ENCODE results near the gene ANO4. TPM values are rescaled to one million over a fixed set of nuclear protein-coding genes. Genes with fewer than 3 reads are reported as not detected.

ANO4 gene
- total and polyA plus RNA-seq, 5 donors from 2014 or later = not detected

- H3K9me3 ChIP-seq (ENCODE audit: control insufficient read depth in 2 of 2, low read length in 2 of 2) = no peaks in the 10 kb centered on the region
- no peak overlapping the region for H3K4me3 ChIP-seq (ENCODE audit: low read depth, low read length)
- Mint-ChIP-seq H3K27ac (no peak overlapping the region), H3K4me1 (no peaks in the 10 kb centered on the region), H3K36me3 (no peaks in the 10 kb centered on the region), H3K4me3 (no peak overlapping the region), H3K27me3 (no peaks in the 10 kb centered on the region), H3K9me3 (peaks cover 0 to 8% (median 2%) of the 10 kb centered on the region in 7 donors)
- H3K27ac ChIP-seq (ENCODE audit: insufficient read depth, low read length, poor library complexity, severe bottlenecking) = no peak overlapping the region
- no peak for DNase-seq
- H3K4me1 ChIP-seq (ENCODE audit: control insufficient read depth, insufficient read depth, low read length, poor library complexity, severe bottlenecking) = no peaks in the 10 kb centered on the region
- no peaks in the 10 kb centered on the region for H3K27me3 ChIP-seq (ENCODE audit: control insufficient read depth, insufficient read depth, low read length)
- ATAC-seq (ENCODE audit: low read depth in 2 of 2) = no peak
- no peaks in the 10 kb centered on the region for H3K36me3 ChIP-seq (ENCODE audit: control insufficient read depth, insufficient read depth, low read length)
Observed at GRCh38 chr12:101068836-101069235, 274.3 kb downstream of the ANO4 start.

DNA sequence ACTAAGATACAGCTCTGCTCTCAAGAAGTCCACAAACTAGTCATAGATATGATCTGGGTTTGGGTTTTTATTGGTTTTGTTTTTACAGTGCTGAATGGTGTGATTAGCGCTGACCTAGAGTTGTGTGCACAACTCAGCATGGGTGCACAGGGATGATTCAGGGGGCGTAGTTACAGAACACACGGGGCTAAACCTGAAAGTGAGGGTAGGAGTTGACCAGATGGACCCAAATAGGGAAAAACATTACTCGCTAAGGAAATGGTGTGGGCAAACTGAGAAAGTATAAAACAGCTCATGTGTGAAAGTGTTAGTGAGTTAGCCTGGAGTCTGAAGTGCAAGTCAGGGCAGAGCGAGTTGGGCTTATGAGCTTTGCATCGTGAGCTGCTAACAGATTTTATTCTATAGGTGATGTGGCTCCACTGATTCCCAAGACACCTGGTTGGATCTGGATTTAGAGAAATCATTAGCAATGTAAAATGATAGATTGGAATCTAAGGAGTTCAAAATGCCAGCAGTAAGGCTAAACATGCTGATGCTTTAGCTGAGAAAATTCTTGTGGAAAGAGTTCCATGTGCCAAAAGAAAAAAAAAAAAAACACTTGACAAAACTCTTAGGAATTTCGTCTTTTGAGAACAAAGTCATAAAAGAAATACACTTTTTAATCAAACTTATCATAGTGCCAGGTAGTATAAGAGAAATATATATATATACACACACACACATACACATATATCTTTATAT lies 280.5 kb downstream of the ANO4 start:
- no peaks in the 10 kb centered on the region for H3K9me3 ChIP-seq (ENCODE audit: control insufficient read depth in 2 of 2, low read length in 2 of 2)
- ATAC-seq (ENCODE audit: low read depth in 2 of 2) = no peak
- no peak for DNase-seq
- peaks cover 0 to 12% (median 4%) of the 10 kb centered on the region in 4 donors for H3K4me1 Mint-ChIP-seq
- no peak overlapping the region for H3K27ac ChIP-seq (ENCODE audit: insufficient read depth, low read length, poor library complexity, severe bottlenecking)
- no peak overlapping the region for H3K27ac Mint-ChIP-seq
- H3K9me3 Mint-ChIP-seq = peaks cover 0 to 8% (median 0%) of the 10 kb centered on the region in 7 donors
- no peaks in the 10 kb centered on the region for H3K27me3 Mint-ChIP-seq
- H3K36me3 ChIP-seq (ENCODE audit: control insufficient read depth, insufficient read depth, low read length) = no peaks in the 10 kb centered on the region
- H3K4me3 Mint-ChIP-seq = no peak overlapping the region
- H3K27me3 ChIP-seq (ENCODE audit: control insufficient read depth, insufficient read depth, low read length) = no peaks in the 10 kb centered on the region
- H3K4me3 ChIP-seq (ENCODE audit: low read depth, low read length) = no peak overlapping the region
- no peaks in the 10 kb centered on the region for H3K36me3 Mint-ChIP-seq
- no peaks in the 10 kb centered on the region for H3K4me1 ChIP-seq (ENCODE audit: control insufficient read depth, insufficient read depth, low read length, poor library complexity, severe bottlenecking)

DNA sequence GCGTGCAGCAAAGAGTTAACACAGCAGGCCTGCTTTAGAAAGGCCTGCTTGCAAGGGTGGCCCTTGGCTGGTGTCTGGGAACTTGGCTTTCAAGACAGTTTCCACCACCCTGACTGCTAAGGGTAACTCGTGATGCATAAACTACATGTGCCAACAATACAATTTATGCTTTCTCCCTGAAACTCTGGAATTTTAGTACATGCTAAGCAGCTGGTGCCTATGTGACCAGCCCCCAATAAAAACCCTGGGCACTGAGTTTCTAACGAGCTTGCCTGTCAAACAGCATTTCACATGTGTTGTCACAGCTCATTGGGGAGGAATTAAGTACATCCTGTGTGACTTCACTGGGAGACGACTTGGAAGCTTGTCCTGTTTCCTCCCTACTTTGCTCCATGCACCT lies 282.3 kb downstream of the ANO4 start:
- H3K27ac ChIP-seq (ENCODE audit: insufficient read depth, low read length, poor library complexity, severe bottlenecking) = no peak overlapping the region
- DNase-seq (no peak), ATAC-seq (ENCODE audit: low read depth in 2 of 2) (no peak)
- Mint-ChIP-seq H3K36me3 (no peaks in the 10 kb centered on the region), H3K4me3 (no peak overlapping the region), H3K27ac (no peak overlapping the region), H3K4me1 (peaks cover 0 to 12% (median 5%) of the 10 kb centered on the region in 4 donors), H3K9me3 (peaks cover 0 to 7% (median 0%) of the 10 kb centered on the region in 7 donors), H3K27me3 (no peaks in the 10 kb centered on the region)
- H3K9me3 ChIP-seq (ENCODE audit: control insufficient read depth in 2 of 2, low read length in 2 of 2) = no peaks in the 10 kb centered on the region
- no peak overlapping the region for H3K4me3 ChIP-seq (ENCODE audit: low read depth, low read length)
- H3K27me3 ChIP-seq (ENCODE audit: control insufficient read depth, insufficient read depth, low read length) = no peaks in the 10 kb centered on the region
- H3K4me1 ChIP-seq (ENCODE audit: control insufficient read depth, insufficient read depth, low read length, poor library complexity, severe bottlenecking) = no peaks in the 10 kb centered on the region
- H3K36me3 ChIP-seq (ENCODE audit: control insufficient read depth, insufficient read depth, low read length) = no peaks in the 10 kb centered on the region

DNA sequence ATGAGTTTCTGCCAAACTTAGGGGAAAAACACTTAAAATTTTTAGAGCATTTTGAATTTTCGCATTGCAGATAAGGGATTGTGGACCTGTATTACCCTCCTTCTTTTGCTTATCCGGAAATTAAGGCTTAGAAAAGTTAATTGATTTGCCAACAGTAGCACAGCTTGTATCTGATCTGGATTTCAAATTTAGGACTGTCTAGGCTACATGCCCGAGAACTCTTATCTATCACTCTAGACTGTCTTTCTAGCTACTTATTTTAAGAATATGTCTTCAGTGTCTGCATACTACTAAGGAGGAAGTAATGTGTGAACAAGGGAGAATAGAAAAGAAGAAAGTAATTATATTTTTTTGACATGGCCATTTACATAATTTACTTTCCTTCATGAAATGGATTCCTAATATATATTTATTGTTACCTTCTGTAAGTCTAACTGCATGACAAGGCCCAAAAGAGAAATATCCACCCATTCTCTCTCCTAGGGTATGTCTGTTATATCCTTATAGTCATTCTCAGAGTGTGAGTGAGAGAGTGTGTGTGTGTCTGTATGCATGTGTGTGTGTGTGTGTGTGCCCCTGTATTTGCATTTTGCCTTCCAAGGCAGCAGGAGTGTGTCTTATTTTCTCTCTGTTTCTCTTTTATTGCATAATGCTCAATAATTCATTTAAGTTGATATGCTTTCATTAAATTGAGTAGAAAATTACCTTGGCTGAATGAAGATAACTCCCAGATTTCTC lies 283.4 kb downstream of the ANO4 start:
- DNase-seq = peak in 1 of 3 donors; percentile 8

GRCh38 chr12:101078536-101079285 lies 284.1 kb downstream of the ANO4 start:
- no peak overlapping the region for H3K27ac ChIP-seq (ENCODE audit: insufficient read depth, low read length, poor library complexity, severe bottlenecking)
- Mint-ChIP-seq H3K36me3 (no peaks in the 10 kb centered on the region), H3K27me3 (no peaks in the 10 kb centered on the region), H3K27ac (no peak overlapping the region), H3K4me3 (no peak overlapping the region), H3K9me3 (peaks cover 0 to 3% (median 1%) of the 10 kb centered on the region in 7 donors), H3K4me1 (peaks cover 0 to 12% (median 5%) of the 10 kb centered on the region in 4 donors)
- H3K9me3 ChIP-seq (ENCODE audit: control insufficient read depth in 2 of 2, low read length in 2 of 2) = no peaks in the 10 kb centered on the region
- DNase-seq (peak in 1 of 3 donors; percentile 45), ATAC-seq (ENCODE audit: low read depth in 2 of 2) (no peak)
- H3K27me3 ChIP-seq (ENCODE audit: control insufficient read depth, insufficient read depth, low read length) = no peaks in the 10 kb centered on the region
- H3K36me3 ChIP-seq (ENCODE audit: control insufficient read depth, insufficient read depth, low read length) = no peaks in the 10 kb centered on the region
- H3K4me3 ChIP-seq (ENCODE audit: low read depth, low read length) = no peak overlapping the region
- no peaks in the 10 kb centered on the region for H3K4me1 ChIP-seq (ENCODE audit: control insufficient read depth, insufficient read depth, low read length, poor library complexity, severe bottlenecking)

More for the DNA sequence above, 283.4 kb downstream of the ANO4 start:
- Mint-ChIP-seq H3K36me3 (no peaks in the 10 kb centered on the region), H3K27me3 (no peaks in the 10 kb centered on the region), H3K27ac (no peak overlapping the region), H3K9me3 (peaks cover 0 to 3% (median 1%) of the 10 kb centered on the region in 7 donors), H3K4me3 (no peak overlapping the region), H3K4me1 (peaks cover 0 to 12% (median 5%) of the 10 kb centered on the region in 4 donors)
- H3K4me3 ChIP-seq (ENCODE audit: low read depth, low read length) = no peak overlapping the region
- no peaks in the 10 kb centered on the region for H3K9me3 ChIP-seq (ENCODE audit: control insufficient read depth in 2 of 2, low read length in 2 of 2)
- no peak for ATAC-seq (ENCODE audit: low read depth in 2 of 2)
- no peak overlapping the region for H3K27ac ChIP-seq (ENCODE audit: insufficient read depth, low read length, poor library complexity, severe bottlenecking)
- H3K36me3 ChIP-seq (ENCODE audit: control insufficient read depth, insufficient read depth, low read length) = no peaks in the 10 kb centered on the region
- no peaks in the 10 kb centered on the region for H3K4me1 ChIP-seq (ENCODE audit: control insufficient read depth, insufficient read depth, low read length, poor library complexity, severe bottlenecking)
- H3K27me3 ChIP-seq (ENCODE audit: control insufficient read depth, insufficient read depth, low read length) = no peaks in the 10 kb centered on the region

DNA sequence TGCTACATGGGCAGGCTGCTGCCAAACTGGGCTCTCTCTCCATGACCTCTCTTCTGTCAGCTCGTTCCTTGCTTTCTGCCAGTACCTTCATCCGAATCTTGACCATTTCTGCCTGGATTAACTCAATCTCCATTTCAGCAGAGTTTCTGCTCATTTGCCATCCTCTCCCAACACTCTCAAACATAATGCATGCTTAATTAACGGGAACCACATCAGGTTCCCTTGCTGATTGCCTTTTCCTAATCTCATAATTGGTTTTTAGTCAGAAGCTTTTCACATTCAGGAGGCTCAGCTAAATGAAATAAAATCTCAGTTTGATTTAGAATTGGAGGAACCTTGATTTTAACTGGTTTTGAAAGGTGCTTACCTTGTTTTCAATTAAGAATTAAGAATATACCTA lies 288.1 kb downstream of the ANO4 start:
- DNase-seq = no peak
- Histone ChIP-seq H3K4me1 (ENCODE audit: control insufficient read depth, insufficient read depth, low read length, poor library complexity, severe bottlenecking) (no peaks in the 10 kb centered on the region), H3K27me3 (ENCODE audit: control insufficient read depth, insufficient read depth, low read length) (no peaks in the 10 kb centered on the region), H3K9me3 (ENCODE audit: control insufficient read depth in 2 of 2, low read length in 2 of 2) (no peaks in the 10 kb centered on the region), H3K27ac (ENCODE audit: insufficient read depth, low read length, poor library complexity, severe bottlenecking) (no peak overlapping the region), H3K4me3 (ENCODE audit: low read depth, low read length) (no peak overlapping the region), H3K36me3 (ENCODE audit: control insufficient read depth, insufficient read depth, low read length) (no peaks in the 10 kb centered on the region)
- no peaks in the 10 kb centered on the region for H3K36me3 Mint-ChIP-seq
- peaks cover 0 to 9% (median 7%) of the 10 kb centered on the region in 4 donors for H3K4me1 Mint-ChIP-seq
- H3K4me3 Mint-ChIP-seq = no peak overlapping the region
- no peak for ATAC-seq (ENCODE audit: low read depth in 2 of 2)
- peaks cover 5% of the 10 kb centered on the region for H3K27me3 Mint-ChIP-seq
- H3K27ac Mint-ChIP-seq = no peak overlapping the region
- peaks cover 0 to 3% (median 3%) of the 10 kb centered on the region in 7 donors for H3K9me3 Mint-ChIP-seq

- no peak overlapping the region for H3K4me3 Mint-ChIP-seq
- no peak for ATAC-seq (ENCODE audit: low read depth in 2 of 2)
- no peaks in the 10 kb centered on the region for H3K9me3 ChIP-seq (ENCODE audit: control insufficient read depth in 2 of 2, low read length in 2 of 2)
Observed at GRCh38 chr12:101086490-101087135, 292.0 kb downstream of the ANO4 start.

More at GRCh38 chr12:101086490-101087135, 292.0 kb downstream of the ANO4 start:
- Mint-ChIP-seq H3K9me3 (peaks cover 0 to 4% (median 3%) of the 10 kb centered on the region in 7 donors), H3K27me3 (peaks cover 5% of the 10 kb centered on the region), H3K36me3 (no peaks in the 10 kb centered on the region), H3K4me1 (peaks cover 0 to 6% (median 1%) of the 10 kb centered on the region in 4 donors), H3K27ac (no peak overlapping the region)
- Histone ChIP-seq H3K36me3 (ENCODE audit: control insufficient read depth, insufficient read depth, low read length) (no peaks in the 10 kb centered on the region), H3K27me3 (ENCODE audit: control insufficient read depth, insufficient read depth, low read length) (no peaks in the 10 kb centered on the region), H3K27ac (ENCODE audit: insufficient read depth, low read length, poor library complexity, severe bottlenecking) (no peak overlapping the region), H3K4me1 (ENCODE audit: control insufficient read depth, insufficient read depth, low read length, poor library complexity, severe bottlenecking) (no peaks in the 10 kb centered on the region), H3K4me3 (ENCODE audit: low read depth, low read length) (no peak overlapping the region)
- no peak for DNase-seq

All from CD4-positive, CD25-positive, alpha-beta regulatory T cell (primary cell).